ENCODE results near the gene RTN4RL1. TPM values are rescaled to one million over a fixed set of nuclear protein-coding genes. Genes with fewer than 3 reads are reported as not detected.

Gene RTN4RL1
- total and polyA plus RNA-seq, 2 of the 13 experiments (the other 11 are each of a cell fraction or from before 2014, with no cell fraction given): 0.01 TPM; not detected in 1

DNA sequence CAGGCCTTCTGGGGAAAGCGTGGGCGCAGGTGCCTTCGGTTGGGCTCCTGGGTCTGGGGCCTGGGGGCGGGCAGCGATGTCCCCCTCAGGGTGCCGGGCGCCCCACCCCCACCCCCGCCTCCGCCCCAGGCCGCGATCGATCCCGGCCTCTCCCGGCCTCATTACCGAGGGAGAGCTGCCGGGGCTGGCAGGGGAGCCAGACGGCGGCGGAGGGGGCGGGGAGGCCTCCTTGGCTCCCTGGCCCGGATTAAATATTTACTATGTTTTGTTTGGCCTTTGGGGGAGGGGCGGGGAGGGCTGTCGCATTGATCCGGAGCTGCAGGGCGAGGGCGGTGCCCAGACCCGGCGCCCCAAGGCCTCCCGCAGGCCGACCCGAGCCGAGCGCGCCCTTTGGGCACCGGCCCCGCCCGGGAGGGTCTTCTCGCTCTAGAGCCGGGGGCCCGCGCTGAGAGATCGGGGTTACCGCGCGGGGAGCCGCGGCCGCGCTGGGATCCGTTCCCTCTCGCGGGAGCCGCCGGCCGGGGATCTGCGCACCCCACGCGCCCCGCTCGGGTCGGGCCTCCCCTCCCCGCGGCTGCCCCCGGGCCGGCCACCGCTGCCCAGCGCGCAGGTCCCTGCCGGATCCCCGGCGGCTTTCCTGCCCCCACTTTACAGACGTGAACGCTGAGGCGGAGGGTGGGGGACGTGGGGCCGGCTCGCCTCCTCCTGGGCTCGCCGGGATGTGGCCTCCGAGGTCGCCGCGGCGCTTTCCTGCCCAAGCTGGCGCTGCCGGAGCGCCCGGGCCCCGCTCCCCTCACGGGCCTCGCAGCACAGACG is 27.0 kb downstream of the RTN4RL1 start (continued):
- TF ChIP-seq REXO4 (CRISPR knock-in tag; IDR thresholded peaks at IDR 0.05; ENCODE audit: borderline replicate concordance): no peak
- TF ChIP-seq NFKB2 (CRISPR knock-in tag; IDR thresholded peaks at IDR 0.05; ENCODE audit: borderline replicate concordance): no peak
- TF ChIP-seq ZNF451 (CRISPR knock-in tag; IDR thresholded peaks at IDR 0.05): 0 out of 2 replicates have a peak, but pooled peaks have one; percentile 13
- TF ChIP-seq ZFP41 (CRISPR knock-in tag; IDR thresholded peaks at IDR 0.05; ENCODE audit: borderline replicate concordance): no peak
- TF ChIP-seq, protein P1, sequence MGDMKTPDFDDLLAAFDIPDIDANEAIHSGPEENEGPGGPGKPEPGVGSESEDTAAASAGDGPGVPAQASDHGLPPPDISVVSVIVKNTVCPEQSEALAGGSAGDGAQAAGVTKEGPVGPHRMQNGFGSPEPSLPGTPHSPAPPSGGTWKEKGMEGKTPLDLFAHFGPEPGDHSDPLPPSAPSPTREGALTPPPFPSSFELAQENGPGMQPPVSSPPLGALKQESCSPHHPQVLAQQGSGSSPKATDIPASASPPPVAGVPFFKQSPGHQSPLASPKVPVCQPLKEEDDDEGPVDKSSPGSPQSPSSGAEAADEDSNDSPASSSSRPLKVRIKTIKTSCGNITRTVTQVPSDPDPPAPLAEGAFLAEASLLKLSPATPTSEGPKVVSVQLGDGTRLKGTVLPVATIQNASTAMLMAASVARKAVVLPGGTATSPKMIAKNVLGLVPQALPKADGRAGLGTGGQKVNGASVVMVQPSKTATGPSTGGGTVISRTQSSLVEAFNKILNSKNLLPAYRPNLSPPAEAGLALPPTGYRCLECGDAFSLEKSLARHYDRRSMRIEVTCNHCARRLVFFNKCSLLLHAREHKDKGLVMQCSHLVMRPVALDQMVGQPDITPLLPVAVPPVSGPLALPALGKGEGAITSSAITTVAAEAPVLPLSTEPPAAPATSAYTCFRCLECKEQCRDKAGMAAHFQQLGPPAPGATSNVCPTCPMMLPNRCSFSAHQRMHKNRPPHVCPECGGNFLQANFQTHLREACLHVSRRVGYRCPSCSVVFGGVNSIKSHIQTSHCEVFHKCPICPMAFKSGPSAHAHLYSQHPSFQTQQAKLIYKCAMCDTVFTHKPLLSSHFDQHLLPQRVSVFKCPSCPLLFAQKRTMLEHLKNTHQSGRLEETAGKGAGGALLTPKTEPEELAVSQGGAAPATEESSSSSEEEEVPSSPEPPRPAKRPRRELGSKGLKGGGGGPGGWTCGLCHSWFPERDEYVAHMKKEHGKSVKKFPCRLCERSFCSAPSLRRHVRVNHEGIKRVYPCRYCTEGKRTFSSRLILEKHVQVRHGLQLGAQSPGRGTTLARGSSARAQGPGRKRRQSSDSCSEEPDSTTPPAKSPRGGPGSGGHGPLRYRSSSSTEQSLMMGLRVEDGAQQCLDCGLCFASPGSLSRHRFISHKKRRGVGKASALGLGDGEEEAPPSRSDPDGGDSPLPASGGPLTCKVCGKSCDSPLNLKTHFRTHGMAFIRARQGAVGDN (CRISPR knock-in tag; IDR thresholded peaks at IDR 0.05): peak; percentile 62
- no peak for TF ChIP-seq ZNF605 (CRISPR knock-in tag; IDR thresholded peaks at IDR 0.05)
- TF ChIP-seq KDM5A (IDR thresholded peaks at IDR 0.05; ENCODE audit: borderline replicate concordance, low read length): no peak
- no peak for TF ChIP-seq ZNF781 (CRISPR knock-in tag; IDR thresholded peaks at IDR 0.05; ENCODE audit: borderline replicate concordance, not compliant biosample characterization)
- peak; percentile 77; the same call in 1 of the 2 replicates for TF ChIP-seq TOPORS (CRISPR knock-in tag; IDR thresholded peaks at IDR 0.05)
- TF ChIP-seq ZNF724P (CRISPR knock-in tag; IDR thresholded peaks at IDR 0.05; ENCODE audit: borderline replicate concordance): no peak
- no peak for TF ChIP-seq AKAP8 (CRISPR knock-in tag; IDR thresholded peaks at IDR 0.05)
- TF ChIP-seq KAT7 (CRISPR knock-in tag; IDR thresholded peaks at IDR 0.05; ENCODE audit: borderline replicate concordance): no peak
- TF ChIP-seq ZNF224 (CRISPR knock-in tag; IDR thresholded peaks at IDR 0.05): no peak
- no peak for TF ChIP-seq ZNF556 (CRISPR knock-in tag; IDR thresholded peaks at IDR 0.05; ENCODE audit: borderline replicate concordance)
- TF ChIP-seq MTF2 (CRISPR knock-in tag; IDR thresholded peaks at IDR 0.05; ENCODE audit: borderline replicate concordance): no peak; the same call in 1 of the 2 replicates
- TF ChIP-seq ZFX (CRISPR knock-in tag; IDR thresholded peaks at IDR 0.05; ENCODE audit: low read depth): no peak
- no peak for TF ChIP-seq DNMT1 (CRISPR knock-in tag; IDR thresholded peaks at IDR 0.05)
- TF ChIP-seq, protein P2, sequence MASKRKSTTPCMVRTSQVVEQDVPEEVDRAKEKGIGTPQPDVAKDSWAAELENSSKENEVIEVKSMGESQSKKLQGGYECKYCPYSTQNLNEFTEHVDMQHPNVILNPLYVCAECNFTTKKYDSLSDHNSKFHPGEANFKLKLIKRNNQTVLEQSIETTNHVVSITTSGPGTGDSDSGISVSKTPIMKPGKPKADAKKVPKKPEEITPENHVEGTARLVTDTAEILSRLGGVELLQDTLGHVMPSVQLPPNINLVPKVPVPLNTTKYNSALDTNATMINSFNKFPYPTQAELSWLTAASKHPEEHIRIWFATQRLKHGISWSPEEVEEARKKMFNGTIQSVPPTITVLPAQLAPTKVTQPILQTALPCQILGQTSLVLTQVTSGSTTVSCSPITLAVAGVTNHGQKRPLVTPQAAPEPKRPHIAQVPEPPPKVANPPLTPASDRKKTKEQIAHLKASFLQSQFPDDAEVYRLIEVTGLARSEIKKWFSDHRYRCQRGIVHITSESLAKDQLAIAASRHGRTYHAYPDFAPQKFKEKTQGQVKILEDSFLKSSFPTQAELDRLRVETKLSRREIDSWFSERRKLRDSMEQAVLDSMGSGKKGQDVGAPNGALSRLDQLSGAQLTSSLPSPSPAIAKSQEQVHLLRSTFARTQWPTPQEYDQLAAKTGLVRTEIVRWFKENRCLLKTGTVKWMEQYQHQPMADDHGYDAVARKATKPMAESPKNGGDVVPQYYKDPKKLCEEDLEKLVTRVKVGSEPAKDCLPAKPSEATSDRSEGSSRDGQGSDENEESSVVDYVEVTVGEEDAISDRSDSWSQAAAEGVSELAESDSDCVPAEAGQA (IDR thresholded peaks at IDR 0.05; ENCODE audit: low read depth): no peak
- TF ChIP-seq, protein P2 (CRISPR knock-in tag; IDR thresholded peaks at IDR 0.05; ENCODE audit: borderline replicate concordance): no peak
- no peak for TF ChIP-seq ZNF441 (CRISPR knock-in tag; IDR thresholded peaks at IDR 0.05; ENCODE audit: borderline replicate concordance)

Data from HepG2 (cell line).